ENCODE results near the gene IL20RA. TPM values are rescaled to one million over a fixed set of nuclear protein-coding genes. Genes with fewer than 3 reads are reported as not detected.

IL20RA gene
- total RNA-seq, 1 donor from 2014 or later = not detected

GRCh38 chr6:137000825-137001224, 43.9 kb downstream of the IL20RA start:
- no peak for DNase-seq (ENCODE audit: extremely low spot score, unreplicated experiment)
- Mint-ChIP-seq H3K36me3 (ENCODE audit: unreplicated experiment) (no peaks in the 10 kb centered on the region), H3K9me3 (ENCODE audit: unreplicated experiment) (no peaks in the 10 kb centered on the region), H3K4me1 (ENCODE audit: unreplicated experiment) (no peaks in the 10 kb centered on the region), H3K4me3 (ENCODE audit: unreplicated experiment) (no peak overlapping the region), H3K27me3 (ENCODE audit: unreplicated experiment) (peaks cover 10% of the 10 kb centered on the region), H3K27ac (ENCODE audit: unreplicated experiment) (no peak overlapping the region)
- no peak for TF ChIP-seq CTCF (IDR thresholded peaks at IDR 0.05)

- Mint-ChIP-seq H3K36me3 (ENCODE audit: unreplicated experiment) (no peaks in the 10 kb centered on the region), H3K9me3 (ENCODE audit: unreplicated experiment) (no peaks in the 10 kb centered on the region), H3K27me3 (ENCODE audit: unreplicated experiment) (peaks cover 25% of the 10 kb centered on the region), H3K4me3 (ENCODE audit: unreplicated experiment) (no peak overlapping the region), H3K27ac (ENCODE audit: unreplicated experiment) (no peak overlapping the region), H3K4me1 (ENCODE audit: unreplicated experiment) (peaks cover 3% of the 10 kb centered on the region)
- DNase-seq (ENCODE audit: extremely low spot score, unreplicated experiment) = no peak
- no peak for TF ChIP-seq CTCF (IDR thresholded peaks at IDR 0.05)
Measured at GRCh38 chr6:136995521-136995920, 49.2 kb downstream of the IL20RA start.

GRCh38 chr6:136994782-136995181, 50.0 kb downstream of the IL20RA start:
- H3K27me3 Mint-ChIP-seq (ENCODE audit: unreplicated experiment) = peaks cover 31% of the 10 kb centered on the region
- H3K27ac Mint-ChIP-seq (ENCODE audit: unreplicated experiment) = no peak overlapping the region
- H3K4me1 Mint-ChIP-seq (ENCODE audit: unreplicated experiment) = peaks cover 10% of the 10 kb centered on the region
- DNase-seq (ENCODE audit: extremely low spot score, unreplicated experiment) = no peak
- no peaks in the 10 kb centered on the region for H3K36me3 Mint-ChIP-seq (ENCODE audit: unreplicated experiment)
- TF ChIP-seq CTCF (IDR thresholded peaks at IDR 0.05) = no peak
- no peaks in the 10 kb centered on the region for H3K9me3 Mint-ChIP-seq (ENCODE audit: unreplicated experiment)
- H3K4me3 Mint-ChIP-seq (ENCODE audit: unreplicated experiment) = no peak overlapping the region

GRCh38 chr6:136992113-136992512, 52.7 kb downstream of the IL20RA start:
- Mint-ChIP-seq H3K4me1 (ENCODE audit: unreplicated experiment) (peaks cover 18% of the 10 kb centered on the region), H3K4me3 (ENCODE audit: unreplicated experiment) (no peak overlapping the region), H3K9me3 (ENCODE audit: unreplicated experiment) (no peaks in the 10 kb centered on the region), H3K27ac (ENCODE audit: unreplicated experiment) (no peak overlapping the region), H3K36me3 (ENCODE audit: unreplicated experiment) (no peaks in the 10 kb centered on the region), H3K27me3 (ENCODE audit: unreplicated experiment) (peaks cover 55% of the 10 kb centered on the region)
- TF ChIP-seq CTCF (IDR thresholded peaks at IDR 0.05) = no peak
- no peak for DNase-seq (ENCODE audit: extremely low spot score, unreplicated experiment)

GRCh38 chr6:136991646-136992045, 53.1 kb downstream of the IL20RA start:
- Mint-ChIP-seq H3K4me3 (ENCODE audit: unreplicated experiment) (no peak overlapping the region), H3K36me3 (ENCODE audit: unreplicated experiment) (no peaks in the 10 kb centered on the region), H3K27ac (ENCODE audit: unreplicated experiment) (no peak overlapping the region), H3K4me1 (ENCODE audit: unreplicated experiment) (peaks cover 18% of the 10 kb centered on the region), H3K9me3 (ENCODE audit: unreplicated experiment) (no peaks in the 10 kb centered on the region), H3K27me3 (ENCODE audit: unreplicated experiment) (peaks cover 55% of the 10 kb centered on the region)
- no peak for TF ChIP-seq CTCF (IDR thresholded peaks at IDR 0.05)
- no peak for DNase-seq (ENCODE audit: extremely low spot score, unreplicated experiment)

Measured in osteocyte (in vitro differentiated cells).